GM23338 (cell line): ENCODE measurements around the gene BUB1B.

Experiments used
- CREB1 ChIP-seq: fragments of 250-450 bp; sonication (Bioruptor Pico); IDR thresholded peaks from 2 replicates; pipeline ENCODE4 v1.5.0; 2020; ENCODE audit warnings: low read depth, mild to moderate bottlenecking, moderate library complexity
- CTCF ChIP-seq, 2 experiments: fragments of 200-600 bp in 1 of 2; sonication (generic) in 1 of 2; conservative IDR thresholded peaks; 2 replicates each; pipeline versions ENCODE4 v1.5.1 to v1.6.1; 2016 to 2017; ENCODE audit warnings: antibody characterized with exemption in 2 of 2, low read depth in 2 of 2, mild to moderate bottlenecking in 2 of 2, moderate library complexity in 1 of 2
- ETS1 ChIP-seq: IDR thresholded peaks from 2 replicates; pipeline ENCODE4 v1.6.1; 2016; ENCODE audit warnings: antibody characterized with exemption
- EZH2 ChIP-seq: fragments of 200-600 bp; sonication (generic); IDR thresholded peaks from one replicate; pipeline ENCODE4 v1.8.0; 2017; ENCODE audit warnings: antibody characterized with exemption, mild to moderate bottlenecking, low read depth; ENCODE audit not compliant: unreplicated experiment
- EZH2phosphoT487 ChIP-seq: fragments of 200-600 bp; sonication (generic); IDR thresholded peaks from one replicate; pipeline ENCODE4 v1.8.1; 2018; ENCODE audit warnings: antibody characterized with exemption; ENCODE audit not compliant: unreplicated experiment
- JUNB ChIP-seq: IDR thresholded peaks from one replicate; pipeline ENCODE4 v1.6.1; 2016; ENCODE audit warnings: antibody characterized with exemption; ENCODE audit not compliant: unreplicated experiment
- NANOG ChIP-seq: IDR thresholded peaks from 2 replicates; pipeline ENCODE4 v1.6.1; 2016; ENCODE audit warnings: antibody characterized with exemption, borderline replicate concordance
- POLR2AphosphoS5 ChIP-seq: IDR thresholded peaks from 2 replicates; pipeline ENCODE4 v1.6.1; 2016; ENCODE audit warnings: antibody characterized with exemption, low read depth
- REST ChIP-seq: IDR thresholded peaks from one replicate; pipeline ENCODE4 v1.6.1; 2018; ENCODE audit warnings: antibody characterized with exemption; ENCODE audit not compliant: unreplicated experiment
- ZNF462 ChIP-seq: fragments of 250-450 bp; sonication (Bioruptor Pico); IDR thresholded peaks from 2 replicates; pipeline ENCODE4 v1.5.0; 2020; ENCODE audit warnings: mild to moderate bottlenecking, moderate library complexity

GRCh38 chr15:40112789-40113188, 48.1 kb upstream of the BUB1B start:
- TF ChIP-seq CTCF (conservative IDR thresholded peaks at IDR 0.05; ENCODE audit: low read depth in 2 of 2): no peak
- no peak for TF ChIP-seq EZH2
- no peak for TF ChIP-seq EZH2phosphoT487
- no peak for TF ChIP-seq REST
- TF ChIP-seq JUNB: no peak
- no peak for TF ChIP-seq POLR2AphosphoS5
- TF ChIP-seq CREB1 (CRISPR knock-in tag): no peak
- no peak for TF ChIP-seq NANOG
- no peak for TF ChIP-seq ZNF462 (CRISPR knock-in tag)
- no peak for TF ChIP-seq ETS1
